Esophagus muscularis mucosa (tissue), 4 donors: ENCODE data around the gene FTH1. TPM values are rescaled to one million over a fixed set of nuclear protein-coding genes. Genes with fewer than 3 reads are reported as not detected.

Source experiments
- DNase-seq: peaks from one replicate; pipeline ENCODE4 v3.0.0-alpha.2; 2017; ENCODE audit errors: extremely low spot score
- H3K27ac ChIP-seq, 4 donors: fragments of 200-600 bp; sonication (generic); replicated peaks in 1 of 4; 1 replicate in 3 of 4; 2 replicates in 1 of 4; pipeline ENCODE4 v1.5.1; 2016 to 2019; ENCODE audit warnings: mild to moderate bottlenecking in 1 of 4
- H3K27me3 ChIP-seq, 4 donors: fragments of 200-600 bp; sonication (generic); one replicate each; pipeline versions ENCODE4 v1.5.1 to v1.6.0; 2016 to 2019
- H3K36me3 ChIP-seq, 4 donors: fragments of 200-600 bp; sonication (generic); one replicate each; pipeline ENCODE4 v1.5.1; 2016 to 2019
- H3K4me1 ChIP-seq, 4 donors: fragments of 200-600 bp; sonication (generic); one replicate each; pipeline ENCODE4 v1.5.1; 2016 to 2019
- H3K4me3 ChIP-seq, 4 donors: fragments of 200-600 bp; sonication (generic); 1 replicate in 2 of 4; 2 replicates in 2 of 4; pipeline ENCODE4 v1.5.1; 2016 to 2019; ENCODE audit warnings: mild to moderate bottlenecking in 4 of 4, moderate library complexity in 1 of 4
- H3K9me3 ChIP-seq, 4 donors: fragments of 200-600 bp; sonication (generic); 1 replicate in 3 of 4; 2 replicates in 1 of 4; pipeline ENCODE4 v1.5.1; 2016 to 2019
- EP300 ChIP-seq: sonication (generic); formaldehyde crosslinking; IDR thresholded peaks from one replicate; pipeline ENCODE4 v1.6.1; 2017; ENCODE audit warnings: antibody characterized with exemption
- POLR2A ChIP-seq: fragments of 450-650 bp; IDR thresholded peaks from one replicate; pipeline ENCODE4 v1.6.1; 2017; ENCODE audit warnings: antibody characterized with exemption, moderate library complexity, mild to moderate bottlenecking, low read depth
- POLR2AphosphoS5 ChIP-seq, 2 donors: sonication (generic); formaldehyde crosslinking; IDR thresholded peaks; one replicate each; pipeline ENCODE4 v1.6.1; 2017; ENCODE audit warnings: antibody characterized with exemption in 2 of 2
- WGBS: methylation state at CpG from one replicate; pipeline ENCODE4 v1.1.5; 2018; 5-methylcytosine and 5-hydroxymethylcytosine counted together
- intact Hi-C: fragments of 100-400 bp; cut with DNase I; formaldehyde crosslinking; loops from one replicate; pipeline ENCODE4 v1.15.1; 2023
- total RNA-seq, 4 donors: library from RNA; depleted of rRNA; stranded (reverse); fragments of >200 nt; gene quantifications; one replicate each; pipeline versions ENCODE4 v1.1.0 to v1.2.1, GENCODE V29; 2016
- TF ChIP-seq, protein P1 (sequence below), 3 experiments: fragments of 200-600 bp in 2 of 3; fragments of 450-650 bp in 1 of 3; sonication (generic) in 2 of 3; IDR thresholded peaks; one replicate each; pipeline ENCODE4 v1.5.1; 2017 to 2019; ENCODE audit warnings: antibody characterized with exemption in 3 of 3, mild to moderate bottlenecking in 2 of 3, moderate library complexity in 1 of 3

The FTH1 gene
- total RNA-seq, 4 donors from 2014 or later, result 1,795 to 3,027 (median 2,719) TPM

GRCh38 chr11:61971248-61972111, 4.0 kb upstream of the FTH1 start:
- WGBS, result 17% methylated on average over 13 of the region's 16 CpGs
- intact Hi-C loops, result no loop called here
- Histone ChIP-seq H3K36me3 (peaks cover 0 to 4% (median 0%) of the 10 kb centered on the region in 4 donors), H3K27me3 (no peaks in the 10 kb centered on the region), H3K27ac (peak overlapping the region; percentile 98 to 100 (median 99)), H3K4me1 (peaks cover 81 to 86% (median 85%) of the 10 kb centered on the region in 4 donors), H3K9me3 (no peaks in the 10 kb centered on the region), H3K4me3 (peak overlapping the region in 3 of 4 donors; percentile 16 to 43 (median 21))
- TF ChIP-seq POLR2A (no peak), POLR2AphosphoS5 (IDR thresholded peaks at IDR 0.05) (peak; percentile 94 to 95), EP300 (peak; percentile 39)
- TF ChIP-seq, protein P1, sequence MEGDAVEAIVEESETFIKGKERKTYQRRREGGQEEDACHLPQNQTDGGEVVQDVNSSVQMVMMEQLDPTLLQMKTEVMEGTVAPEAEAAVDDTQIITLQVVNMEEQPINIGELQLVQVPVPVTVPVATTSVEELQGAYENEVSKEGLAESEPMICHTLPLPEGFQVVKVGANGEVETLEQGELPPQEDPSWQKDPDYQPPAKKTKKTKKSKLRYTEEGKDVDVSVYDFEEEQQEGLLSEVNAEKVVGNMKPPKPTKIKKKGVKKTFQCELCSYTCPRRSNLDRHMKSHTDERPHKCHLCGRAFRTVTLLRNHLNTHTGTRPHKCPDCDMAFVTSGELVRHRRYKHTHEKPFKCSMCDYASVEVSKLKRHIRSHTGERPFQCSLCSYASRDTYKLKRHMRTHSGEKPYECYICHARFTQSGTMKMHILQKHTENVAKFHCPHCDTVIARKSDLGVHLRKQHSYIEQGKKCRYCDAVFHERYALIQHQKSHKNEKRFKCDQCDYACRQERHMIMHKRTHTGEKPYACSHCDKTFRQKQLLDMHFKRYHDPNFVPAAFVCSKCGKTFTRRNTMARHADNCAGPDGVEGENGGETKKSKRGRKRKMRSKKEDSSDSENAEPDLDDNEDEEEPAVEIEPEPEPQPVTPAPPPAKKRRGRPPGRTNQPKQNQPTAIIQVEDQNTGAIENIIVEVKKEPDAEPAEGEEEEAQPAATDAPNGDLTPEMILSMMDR (IDR thresholded peaks at IDR 0.05), result no peak
- peak; percentile 99 for DNase-seq

GRCh38 chr11:61969838-61970662, 2.6 kb upstream of the FTH1 start:
- Histone ChIP-seq H3K9me3 (no peaks in the 10 kb centered on the region), H3K36me3 (peaks cover under 1 to 17% (median 8%) of the 10 kb centered on the region in 4 donors), H3K27me3 (no peaks in the 10 kb centered on the region), H3K4me3 (no peak overlapping the region), H3K27ac (peak overlapping the region; percentile 98 to 100 (median 99)), H3K4me1 (peaks cover 67 to 81% (median 78%) of the 10 kb centered on the region in 4 donors)
- intact Hi-C loops, result loop anchor here (5.0 kb wide), 1 partner anchor 78 kb away; the partner anchor contains the start of gene FADS3
- TF ChIP-seq, protein P1 (IDR thresholded peaks at IDR 0.05), result no peak
- no peak for TF ChIP-seq POLR2A
- TF ChIP-seq EP300, result no peak
- peak in 1 of 2 donors; percentile 53 for TF ChIP-seq POLR2AphosphoS5 (IDR thresholded peaks at IDR 0.05)
- no peak for DNase-seq
- WGBS, result 73% methylated on average over 2 of the region's 2 CpGs

DNA sequence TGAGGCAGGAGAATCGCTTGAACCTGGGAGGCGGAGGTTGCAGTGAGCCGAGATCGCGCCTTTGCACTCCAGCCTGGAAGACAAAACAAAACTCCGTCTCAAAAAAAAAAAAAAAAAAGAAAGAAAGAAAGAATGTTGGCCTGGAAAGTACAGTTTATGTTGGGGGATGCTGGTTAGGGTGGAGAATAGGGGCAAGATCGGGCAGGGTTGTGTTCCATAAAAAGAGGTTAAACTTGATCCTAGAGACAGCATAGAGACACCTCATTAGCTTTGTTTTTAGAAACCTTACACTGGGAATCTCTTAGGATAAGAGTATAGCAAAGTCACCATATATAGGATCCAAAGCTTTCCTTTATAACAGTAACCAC, 1.9 kb upstream of the FTH1 start:
- peaks cover 67 to 81% (median 78%) of the 10 kb centered on the region in 4 donors for H3K4me1 ChIP-seq
- peak overlapping the region in 1 of 4 donors; percentile 95 for H3K4me3 ChIP-seq
- WGBS, result 77% methylated on average over 7 of the region's 7 CpGs
- peak overlapping the region; percentile 98 to 100 (median 99) for H3K27ac ChIP-seq
- peaks cover 7 to 24% (median 15%) of the 10 kb centered on the region in 4 donors for H3K36me3 ChIP-seq
- intact Hi-C loops, result loop anchor here (5.0 kb wide), 1 partner anchor 77 kb away; the partner anchor contains the start of gene FADS3
- no peak for DNase-seq
- TF ChIP-seq, protein P1 (IDR thresholded peaks at IDR 0.05), result no peak
- no peak for TF ChIP-seq POLR2AphosphoS5 (IDR thresholded peaks at IDR 0.05)
- TF ChIP-seq EP300, result no peak
- TF ChIP-seq POLR2A, result no peak
- H3K9me3 ChIP-seq, result no peaks in the 10 kb centered on the region
- no peaks in the 10 kb centered on the region for H3K27me3 ChIP-seq

- Histone ChIP-seq H3K9me3 (no peaks in the 10 kb centered on the region), H3K4me1 (peaks cover 69 to 81% (median 79%) of the 10 kb centered on the region in 4 donors), H3K4me3 (peak overlapping the region; percentile 82 to 95 (median 90)), H3K36me3 (peaks cover 12 to 29% (median 20%) of the 10 kb centered on the region in 4 donors), H3K27me3 (no peaks in the 10 kb centered on the region), H3K27ac (peak overlapping the region; percentile 98 to 100 (median 99))
- no peak for DNase-seq
- 92% methylated on average over 16 of the region's 16 CpGs for WGBS
- no peak for TF ChIP-seq POLR2A
- no peak for TF ChIP-seq POLR2AphosphoS5 (IDR thresholded peaks at IDR 0.05)
- TF ChIP-seq EP300, result no peak
- TF ChIP-seq, protein P1 (IDR thresholded peaks at IDR 0.05), result no peak
- intact Hi-C loops, result loop anchor here (5.0 kb wide), 1 partner anchor 77 kb away; the partner anchor contains the start of gene FADS3
Measured at GRCh38 chr11:61968758-61969390, 1.4 kb upstream of the FTH1 start.
